Measurements from ENCODE around the gene HSPA12B. TPM values are rescaled to one million over a fixed set of nuclear protein-coding genes. Genes with fewer than 3 reads are reported as not detected.

HSPA12B gene
- total and polyA plus RNA-seq, 2 of the 8 experiments (the other 6 are each of a cell fraction or from before 2014, with no cell fraction given): 2.2 to 4.3 TPM

DNA sequence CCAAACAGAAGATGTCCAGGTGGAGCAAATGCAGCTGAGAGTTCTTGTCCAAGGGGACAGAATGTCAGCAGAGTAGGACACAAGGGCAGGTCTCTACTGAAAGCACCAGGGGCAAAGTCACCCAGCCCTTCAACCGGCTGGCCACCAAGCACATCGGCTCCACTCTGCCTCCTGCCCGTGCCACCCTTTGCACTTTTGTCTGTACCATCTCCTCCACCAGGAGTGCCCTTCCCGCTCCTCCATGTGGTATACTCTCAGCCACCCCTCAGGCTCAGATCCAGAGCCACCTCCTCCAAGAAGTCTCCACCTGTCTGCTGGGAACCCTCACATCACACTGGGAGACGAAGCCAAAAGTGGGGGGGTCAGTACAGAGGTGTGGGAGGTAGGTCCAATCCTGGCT, 4.1 kb upstream of the HSPA12B start (continued):
- TF ChIP-seq EGR1 (IDR thresholded peaks at IDR 0.05; ENCODE audit: borderline replicate concordance, low read depth, low read length) (no peak), MAFK (IDR thresholded peaks at IDR 0.05; ENCODE audit: low read depth, low read length) (no peak), HDAC2 (IDR thresholded peaks at IDR 0.05; ENCODE audit: borderline replicate concordance in 1 of 2, low read depth in 2 of 2, low read length in 2 of 2) (no peak), RXRA (IDR thresholded peaks at IDR 0.05; ENCODE audit: insufficient read depth, low read depth, low read length) (no peak), YY1 (IDR thresholded peaks at IDR 0.05; ENCODE audit: low read depth, low read length) (no peak), KDM5A (IDR thresholded peaks at IDR 0.05; ENCODE audit: low read length) (no peak), BRCA1 (IDR thresholded peaks at IDR 0.05; ENCODE audit: low read depth, low read length) (no peak), SIX5 (IDR thresholded peaks at IDR 0.05; ENCODE audit: low read depth, low read length) (no peak)
- TF ChIP-seq, protein P1, sequence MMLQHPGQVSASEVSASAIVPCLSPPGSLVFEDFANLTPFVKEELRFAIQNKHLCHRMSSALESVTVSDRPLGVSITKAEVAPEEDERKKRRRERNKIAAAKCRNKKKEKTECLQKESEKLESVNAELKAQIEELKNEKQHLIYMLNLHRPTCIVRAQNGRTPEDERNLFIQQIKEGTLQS (IDR thresholded peaks at IDR 0.05; ENCODE audit: insufficient read depth, low read depth, low read length): no peak

All from H1 (cell line).